Measurements from ENCODE around the gene SLC10A6.

Gene SLC10A6

DNA sequence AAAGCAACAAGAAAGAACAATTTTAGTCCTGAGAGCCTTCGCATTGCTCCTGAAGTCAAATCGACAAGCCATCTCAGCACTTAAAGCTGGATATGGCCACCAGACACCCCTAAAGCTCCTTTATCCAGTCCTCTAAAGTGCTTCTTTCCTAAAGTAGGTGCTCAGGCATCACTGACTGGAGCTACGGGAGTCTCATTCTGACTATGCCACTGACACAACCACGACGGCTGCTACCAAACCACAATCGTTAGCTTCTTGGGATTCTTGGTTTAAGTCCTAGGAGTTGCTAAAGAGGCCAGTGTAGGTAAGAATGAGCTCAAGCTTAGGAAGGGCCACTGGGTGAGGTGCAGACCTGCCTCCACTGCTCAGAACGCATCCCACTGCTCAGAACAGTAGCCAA lies 1.0 kb downstream of the SLC10A6 start:
- no peak for DNase-seq (ENCODE audit: low spot score)

DNA sequence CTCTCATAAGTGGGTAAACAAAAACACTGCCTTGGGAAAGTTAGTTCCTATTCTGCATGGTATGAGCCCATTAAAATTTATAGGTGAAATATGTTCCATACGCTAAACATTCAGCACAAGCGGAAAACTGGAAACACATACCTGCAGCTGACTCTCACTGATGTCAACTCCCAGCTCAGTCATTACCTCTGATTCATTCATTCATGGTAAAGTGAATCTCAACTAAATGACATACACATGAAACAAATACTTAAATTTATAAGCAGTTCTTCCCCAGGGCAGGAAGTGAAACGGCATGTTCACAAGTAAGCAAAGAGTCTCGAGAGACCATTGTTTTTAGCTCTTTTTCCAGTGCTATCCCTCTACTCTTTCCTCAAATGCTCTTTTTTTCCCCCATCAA lies 1.6 kb downstream of the SLC10A6 start:
- no peak for DNase-seq (ENCODE audit: low spot score)

DNA sequence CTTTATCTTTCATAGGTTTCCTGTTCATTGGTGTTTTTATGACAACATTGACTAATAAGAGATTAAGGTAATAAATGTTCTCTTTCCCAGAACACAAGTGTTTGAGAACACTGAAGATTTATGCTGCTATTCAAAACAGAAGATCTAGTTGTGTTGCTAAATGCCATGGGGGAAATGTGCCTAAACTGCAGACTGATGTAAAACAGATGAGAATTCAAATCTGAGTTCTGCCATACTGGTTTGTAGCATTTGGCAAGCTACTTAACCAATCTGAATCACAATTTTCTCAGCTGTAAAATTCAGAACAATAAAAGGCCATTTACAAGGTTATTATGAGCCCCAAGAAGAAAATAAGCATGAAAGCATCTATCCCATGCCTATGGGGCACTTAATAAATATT lies 2.3 kb downstream of the SLC10A6 start:
- no peak for DNase-seq (ENCODE audit: low spot score)

DNA sequence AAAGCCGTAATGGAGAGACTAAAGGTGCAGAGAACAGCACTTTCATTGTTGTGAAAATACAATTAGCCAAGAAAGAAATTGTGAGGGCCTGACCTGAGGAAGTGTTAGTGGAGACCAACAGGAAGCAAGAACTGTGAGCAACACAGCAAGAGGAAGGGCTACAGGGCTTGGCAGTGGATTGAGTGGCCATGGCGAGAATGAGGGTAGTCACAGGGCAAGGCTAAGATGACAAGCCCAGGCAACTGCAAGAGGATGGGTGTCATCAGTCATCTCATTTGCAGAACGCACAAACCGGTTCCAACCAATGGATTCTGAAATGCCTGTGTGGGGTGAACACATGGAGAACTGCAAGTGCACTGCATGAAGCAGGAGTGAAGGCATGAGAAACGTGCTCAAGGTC lies 3.6 kb downstream of the SLC10A6 start:
- no peak for DNase-seq (ENCODE audit: low spot score)

DNA sequence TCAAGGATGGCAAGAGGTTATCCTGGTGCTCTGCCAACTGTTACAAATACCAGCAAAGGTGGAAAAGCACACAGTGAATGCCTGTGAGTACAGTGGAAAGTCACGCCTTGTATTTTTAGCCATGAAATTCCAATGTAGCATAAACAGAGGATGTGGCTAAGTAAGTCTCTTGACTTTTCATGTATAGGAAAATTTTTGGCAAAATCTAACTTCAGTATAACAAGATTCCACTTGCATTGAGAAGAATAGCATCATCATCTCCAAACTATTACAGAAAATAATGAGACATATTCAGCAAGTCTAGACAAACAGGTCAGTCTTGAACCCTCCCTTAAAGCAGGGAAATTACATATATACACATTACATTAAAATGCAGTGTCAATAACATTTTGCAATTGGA lies 7.9 kb downstream of the SLC10A6 start:
- no peak for DNase-seq (ENCODE audit: low spot score)

DNA sequence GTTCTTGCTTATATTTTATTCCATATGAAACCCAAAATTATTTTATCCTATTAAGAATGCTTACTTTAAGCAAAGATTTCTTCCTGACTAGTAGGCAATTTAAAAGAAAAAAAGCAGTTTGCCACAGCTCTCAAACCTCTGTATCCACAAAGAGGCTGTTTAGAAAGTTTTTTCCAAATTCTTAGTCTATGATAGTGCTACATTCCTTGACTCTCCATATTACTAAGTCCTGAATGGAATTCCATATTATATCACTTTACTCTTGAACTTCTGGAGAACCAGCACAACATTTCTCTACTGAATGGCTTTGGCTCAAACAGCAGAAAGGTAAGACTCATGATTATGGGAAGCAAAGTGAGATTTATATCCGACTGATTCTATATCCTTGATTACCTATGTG lies 8.3 kb downstream of the SLC10A6 start:
- DNase-seq (ENCODE audit: low spot score): no peak

DNA sequence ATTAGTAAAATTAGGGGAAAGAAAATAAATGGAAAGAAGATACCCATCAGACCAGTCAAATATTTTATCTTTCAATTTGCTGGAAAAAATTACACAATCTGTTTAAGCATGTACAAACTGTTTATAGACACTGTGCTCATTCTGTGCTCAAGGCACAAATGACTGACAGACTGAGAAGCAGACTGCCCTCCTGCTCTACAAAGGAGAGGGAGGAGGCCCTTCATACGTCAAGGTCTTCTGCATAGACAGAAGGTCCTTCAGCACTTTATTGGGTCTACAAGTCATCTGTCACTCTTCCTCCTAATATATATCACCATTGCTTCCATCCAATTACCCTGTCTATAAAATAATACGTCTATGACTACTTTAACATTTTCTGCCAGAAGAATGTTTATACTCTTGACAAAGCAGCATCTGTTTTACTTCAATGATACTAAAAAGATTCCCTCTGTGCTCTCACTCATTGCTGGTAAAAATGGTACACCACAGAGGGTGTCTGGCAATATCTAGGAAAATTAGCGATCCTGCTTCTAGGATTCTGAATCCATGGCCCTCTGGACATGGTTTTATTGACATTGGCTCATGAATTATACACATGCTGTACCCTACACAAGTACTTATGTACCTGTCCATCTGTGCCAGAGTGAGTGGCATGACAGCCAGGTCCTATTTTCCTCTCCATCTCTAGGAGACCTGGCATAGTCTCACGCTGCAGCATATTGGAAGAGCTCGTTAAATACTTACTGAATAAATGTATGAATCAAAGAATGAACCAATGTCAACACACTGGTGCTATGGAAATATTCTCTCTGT lies 11.3 kb downstream of the SLC10A6 start:
- no peak for DNase-seq (ENCODE audit: low spot score)

DNA sequence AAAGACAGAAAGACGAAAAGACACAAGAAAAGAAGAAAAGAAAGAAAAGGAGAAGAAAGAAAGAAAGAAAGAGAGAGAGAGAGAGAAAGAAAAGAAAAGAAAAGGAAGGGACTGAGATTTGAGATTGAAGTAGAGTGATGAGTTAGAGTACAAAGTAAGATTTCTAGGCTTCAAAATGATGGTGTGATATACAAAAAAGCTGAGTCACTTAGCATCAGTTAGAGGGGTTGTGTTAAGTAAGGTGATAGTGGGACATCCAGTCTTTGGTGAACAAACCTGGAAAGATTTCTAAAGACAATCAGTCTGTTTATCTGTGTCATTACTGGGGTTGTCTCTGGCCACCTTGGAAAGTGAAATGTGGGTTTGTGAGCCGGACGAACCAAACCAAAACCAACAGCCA lies 13.5 kb downstream of the SLC10A6 start:
- DNase-seq (ENCODE audit: low spot score): no peak

DNA sequence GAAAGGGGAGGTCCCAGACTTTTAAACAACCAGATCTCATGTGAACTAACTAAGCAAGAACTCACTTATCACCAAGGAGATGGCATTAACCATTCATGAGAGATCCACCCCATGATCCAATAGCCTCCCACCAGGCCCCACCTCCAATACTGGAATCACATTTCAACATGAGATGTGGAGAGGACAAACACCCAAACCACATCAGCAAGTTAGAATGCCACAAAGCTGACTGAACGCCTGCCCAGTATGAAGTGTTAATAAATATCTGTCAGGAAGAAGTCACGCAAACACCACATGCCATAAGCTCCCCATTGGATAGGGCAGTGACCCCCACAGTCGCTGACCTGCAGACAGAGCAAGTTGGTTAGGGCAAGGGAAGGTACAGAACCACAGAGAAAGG lies 14.3 kb downstream of the SLC10A6 start:
- no peak for DNase-seq (ENCODE audit: low spot score)

DNA sequence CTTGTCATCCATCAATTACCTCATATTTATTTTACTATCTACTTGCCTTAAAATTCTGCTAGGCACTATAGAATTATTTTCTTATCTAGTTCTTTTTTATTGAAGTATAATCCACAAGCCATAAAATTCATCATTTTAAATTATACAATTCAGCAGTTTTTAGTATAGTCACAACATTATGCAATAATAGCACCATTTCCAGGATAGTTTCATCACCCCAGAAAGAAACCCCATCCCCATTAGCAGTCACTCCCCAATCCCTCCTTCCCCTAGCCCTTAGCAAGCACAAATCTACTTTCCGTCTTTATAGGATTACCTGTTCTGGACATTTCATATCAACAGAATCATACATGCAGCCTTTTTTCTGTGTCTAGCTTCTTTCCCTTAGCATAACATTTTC lies 15.6 kb downstream of the SLC10A6 start:
- DNase-seq (ENCODE audit: low spot score): no peak

DNA sequence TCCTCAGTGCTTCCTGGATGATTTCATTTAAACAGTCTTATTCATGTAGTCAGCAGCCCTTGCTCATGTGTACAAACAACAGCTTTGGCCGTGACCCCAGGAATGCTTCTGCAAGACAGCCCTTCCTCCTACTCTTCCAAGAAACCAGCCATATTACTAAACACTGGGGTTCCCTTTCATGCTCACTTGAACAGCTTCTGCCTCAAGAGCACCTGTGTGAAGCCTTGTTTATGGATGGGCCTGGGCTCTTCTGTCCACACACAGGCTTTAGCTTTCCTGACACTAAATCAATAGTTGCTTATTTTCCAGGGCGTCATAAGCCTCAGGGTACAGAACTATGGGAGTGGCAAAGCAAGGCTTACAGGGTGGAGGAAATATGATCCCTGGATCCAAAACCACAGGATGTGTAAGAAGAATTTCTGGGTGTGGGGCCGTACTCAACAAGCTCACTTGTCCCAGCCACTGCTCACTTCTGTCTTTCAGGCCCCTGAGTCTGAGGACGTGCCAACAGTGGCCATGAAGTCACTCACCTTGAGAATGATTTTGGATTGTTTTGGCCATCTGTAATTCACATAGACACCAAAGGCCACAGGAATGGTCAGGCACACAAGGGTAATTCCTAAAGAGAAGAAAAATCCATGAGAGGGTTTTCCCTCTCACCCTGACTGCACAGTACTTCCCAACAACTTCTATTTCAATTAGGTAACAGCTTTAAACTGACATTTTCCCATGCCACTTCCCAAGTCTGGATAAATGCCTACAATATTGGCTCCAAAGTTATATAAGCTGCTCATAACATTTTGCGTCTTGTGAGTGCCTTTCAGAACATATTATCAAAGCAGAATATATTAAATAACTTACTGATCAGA lies 17.7 kb downstream of the SLC10A6 start:
- no peak for DNase-seq (ENCODE audit: low spot score)

DNA sequence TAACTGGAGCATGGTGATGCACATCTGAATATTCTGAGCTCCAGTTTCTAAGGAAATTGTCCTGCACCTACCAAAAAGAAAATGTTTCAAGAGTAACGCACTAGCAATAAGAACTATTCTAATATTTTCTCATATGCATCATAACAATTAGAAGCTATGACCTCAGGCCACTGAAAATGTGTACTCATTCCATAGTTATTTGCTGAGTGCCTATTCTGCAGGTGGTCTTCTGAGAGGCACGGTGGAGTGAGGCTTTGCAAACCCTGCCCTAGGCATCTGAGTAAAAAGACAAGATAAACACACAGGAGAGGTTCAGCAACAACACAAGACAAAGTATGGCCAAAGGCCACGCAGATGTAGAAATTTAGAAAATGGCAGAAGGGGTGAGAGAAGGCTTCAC lies 23.7 kb downstream of the SLC10A6 start:
- DNase-seq (ENCODE audit: low spot score): no peak

DNA sequence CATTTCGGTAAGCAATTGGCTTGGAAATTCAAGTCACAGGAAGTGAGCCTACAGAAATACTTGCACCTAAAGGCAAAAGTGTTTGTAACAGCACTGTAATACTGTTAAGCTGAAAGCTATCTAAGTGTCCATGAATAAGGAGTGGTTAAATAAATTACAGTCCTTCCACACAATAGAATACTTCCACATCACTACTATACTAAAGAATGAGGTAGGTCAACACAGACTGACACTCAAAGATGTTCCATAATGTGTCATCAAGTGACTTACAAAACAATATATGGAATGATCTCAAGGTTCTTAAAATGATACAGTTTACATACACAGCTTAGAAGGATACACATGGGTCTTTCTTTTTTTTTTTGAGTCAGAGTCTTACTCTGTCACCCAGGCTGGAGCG lies 27.0 kb downstream of the SLC10A6 start:
- no peak for DNase-seq (ENCODE audit: low spot score)

DNA sequence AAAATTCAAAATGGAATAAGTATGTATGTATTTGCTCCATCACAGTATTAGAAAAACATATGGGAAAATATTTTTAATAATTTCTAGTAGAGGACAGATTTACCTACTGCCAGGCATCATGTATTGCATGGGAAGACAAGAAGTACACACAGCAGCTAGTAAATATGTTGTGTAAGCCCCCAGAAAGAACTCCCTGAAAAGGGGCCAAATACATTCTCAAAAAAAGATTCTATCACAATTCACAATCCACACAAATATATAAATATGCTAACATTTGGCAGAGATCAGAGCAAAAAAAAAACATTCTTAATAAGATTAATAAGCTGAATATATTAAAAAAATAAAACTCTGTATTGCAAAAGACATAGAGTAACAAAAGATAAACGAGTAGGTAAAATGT lies 28.0 kb downstream of the SLC10A6 start:
- DNase-seq (ENCODE audit: low spot score): no peak

DNA sequence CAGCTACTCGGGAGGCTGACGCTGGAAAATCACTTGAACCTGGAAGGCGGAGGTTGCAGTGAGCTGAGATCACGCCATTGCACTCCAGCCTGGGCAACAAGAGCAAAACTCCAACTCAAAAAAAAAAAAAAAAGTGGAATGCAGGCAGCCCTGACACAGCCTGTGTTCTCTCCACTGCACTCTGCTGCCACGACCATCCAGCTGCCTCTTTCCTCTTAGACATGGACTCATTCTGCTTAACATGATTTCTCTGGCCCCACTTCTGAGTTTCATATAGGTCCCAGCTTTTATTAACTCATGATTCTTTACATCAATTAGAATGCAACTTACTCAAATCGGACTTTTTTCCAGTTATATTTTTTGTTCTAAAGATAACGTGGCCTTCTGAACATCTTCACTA lies 29.6 kb downstream of the SLC10A6 start:
- no peak for DNase-seq (ENCODE audit: low spot score)

DNA sequence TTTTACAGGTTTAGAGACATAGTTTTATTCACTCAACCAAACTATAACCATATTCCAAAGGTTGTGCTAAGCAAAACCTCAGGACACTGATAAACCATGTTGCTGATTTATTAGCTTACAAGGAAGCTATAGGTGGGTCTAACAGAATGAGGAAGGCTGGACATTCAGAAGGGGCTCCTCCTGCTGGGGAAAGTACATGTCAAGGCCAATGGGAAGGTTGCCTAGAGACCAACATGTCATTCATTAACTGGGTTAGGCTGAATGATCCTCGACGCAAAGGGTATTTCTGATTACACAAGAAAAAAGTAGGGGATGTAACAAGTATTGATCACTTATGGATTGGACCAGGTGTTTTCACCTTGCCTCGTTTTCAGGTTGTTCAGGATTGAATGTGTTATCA lies 30.3 kb downstream of the SLC10A6 start:
- DNase-seq (ENCODE audit: low spot score): no peak

DNA sequence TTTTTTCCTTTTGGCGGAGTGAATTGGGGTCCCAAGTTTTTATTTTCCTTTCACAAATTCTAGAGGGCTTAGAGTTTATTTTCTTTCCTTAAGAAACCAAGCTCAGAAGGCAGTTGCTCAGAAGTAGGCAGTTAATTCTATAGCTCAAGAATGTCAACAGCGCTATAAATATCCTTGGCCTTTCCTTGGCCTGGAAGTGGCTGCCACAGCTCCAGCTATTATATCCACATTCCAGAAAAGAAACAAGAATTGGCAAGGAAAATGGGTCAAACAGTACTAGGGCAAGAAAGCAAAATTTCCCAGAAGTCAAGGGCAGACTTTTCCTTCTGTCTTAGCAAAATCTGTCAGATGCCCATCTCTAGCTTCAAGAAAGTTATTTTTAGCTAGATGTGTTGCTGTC lies 31.0 kb downstream of the SLC10A6 start:
- DNase-seq (ENCODE audit: low spot score): no peak

DNA sequence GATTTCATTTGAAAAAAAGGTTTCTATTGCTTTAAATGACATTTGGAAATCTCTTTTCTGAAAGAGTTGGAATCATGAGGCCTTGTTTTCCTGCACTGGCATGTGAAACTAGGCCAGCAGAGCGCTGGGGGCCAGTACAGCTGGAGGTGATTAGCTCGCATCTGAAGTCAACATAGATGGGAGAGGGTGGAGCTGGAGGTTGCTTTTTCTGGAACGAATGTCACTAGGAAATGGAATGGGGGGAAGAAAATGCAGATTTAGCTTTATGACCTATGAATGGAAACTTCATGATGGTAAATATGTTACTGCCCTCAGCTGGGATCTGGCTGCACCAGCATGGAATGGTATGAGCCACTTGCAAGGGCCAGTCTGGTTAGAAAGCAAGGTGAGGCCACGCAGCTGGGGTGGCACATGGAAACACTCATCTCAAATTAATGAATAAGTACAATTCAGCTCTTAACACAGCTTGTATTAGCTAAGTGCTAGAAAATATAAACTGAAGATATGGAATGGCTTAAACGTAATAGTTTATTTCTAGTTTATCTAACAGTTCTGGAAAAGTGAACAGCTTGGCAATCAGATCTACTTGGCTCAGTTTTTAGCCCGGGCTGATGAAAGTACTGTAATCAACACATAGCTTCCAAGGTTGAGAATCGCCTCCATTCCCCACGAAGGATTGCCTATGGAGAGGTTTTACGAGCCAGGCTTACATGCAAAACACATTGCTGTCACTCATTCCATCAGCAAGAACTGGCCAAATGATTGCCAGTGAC lies 32.5 kb downstream of the SLC10A6 start:
- no peak for DNase-seq (ENCODE audit: low spot score)

DNA sequence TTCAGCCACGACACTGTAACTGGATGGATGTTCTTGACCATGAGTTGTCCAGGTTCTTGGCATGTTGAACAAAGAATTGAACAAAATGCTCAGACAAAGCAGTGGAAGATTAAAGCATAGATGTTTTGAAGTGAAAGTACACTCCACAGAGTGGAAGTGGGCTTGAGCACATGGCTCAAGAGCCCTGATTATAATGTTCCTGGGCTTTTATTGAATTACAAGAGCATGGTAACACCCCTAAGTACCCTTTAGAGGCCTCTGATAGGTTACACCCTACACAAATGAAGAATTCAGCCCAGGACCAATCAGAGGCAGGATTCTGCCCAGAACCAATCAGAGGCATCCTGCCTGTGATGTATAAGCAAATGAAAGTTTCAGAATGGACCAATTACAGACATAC lies 33.5 kb downstream of the SLC10A6 start:
- no peak for DNase-seq (ENCODE audit: low spot score)

DNA sequence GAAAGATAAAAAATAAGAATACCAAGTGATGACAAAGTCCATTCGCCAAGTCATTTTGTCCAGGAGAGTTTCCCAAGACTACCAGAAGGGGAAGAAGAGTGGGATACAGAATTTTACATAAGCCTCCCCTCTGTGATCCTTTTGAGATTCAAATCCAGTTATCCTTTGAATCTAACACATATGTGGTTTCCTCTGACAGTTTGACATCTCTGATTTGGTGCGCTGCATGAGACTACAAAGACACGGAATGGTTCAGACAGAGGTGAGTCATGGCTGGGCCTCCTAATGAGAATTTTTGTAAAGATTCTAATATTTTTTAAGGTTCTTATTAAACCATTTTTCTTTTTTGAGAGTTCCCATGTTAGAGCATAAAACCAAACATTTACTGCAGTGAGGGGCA lies 38.3 kb downstream of the SLC10A6 start:
- no peak for DNase-seq (ENCODE audit: low spot score)

DNA sequence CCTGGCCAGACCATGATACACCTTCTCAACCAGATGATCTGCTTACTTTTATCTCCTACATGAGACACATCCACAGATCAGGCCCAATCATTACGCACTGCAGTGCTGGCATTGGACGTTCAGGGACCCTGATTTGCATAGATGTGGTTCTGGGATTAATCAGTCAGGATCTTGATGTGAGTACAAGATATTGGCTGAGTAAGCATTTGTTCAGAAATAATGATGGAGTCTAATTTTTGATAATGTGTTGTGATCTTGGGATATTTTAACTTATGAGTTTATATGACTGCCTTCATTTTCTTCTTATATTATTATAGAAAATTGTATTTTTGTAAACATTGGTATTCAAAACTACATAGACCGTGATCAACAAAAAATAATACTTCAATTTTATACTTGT lies 39.4 kb downstream of the SLC10A6 start:
- DNase-seq (ENCODE audit: low spot score): no peak

DNA sequence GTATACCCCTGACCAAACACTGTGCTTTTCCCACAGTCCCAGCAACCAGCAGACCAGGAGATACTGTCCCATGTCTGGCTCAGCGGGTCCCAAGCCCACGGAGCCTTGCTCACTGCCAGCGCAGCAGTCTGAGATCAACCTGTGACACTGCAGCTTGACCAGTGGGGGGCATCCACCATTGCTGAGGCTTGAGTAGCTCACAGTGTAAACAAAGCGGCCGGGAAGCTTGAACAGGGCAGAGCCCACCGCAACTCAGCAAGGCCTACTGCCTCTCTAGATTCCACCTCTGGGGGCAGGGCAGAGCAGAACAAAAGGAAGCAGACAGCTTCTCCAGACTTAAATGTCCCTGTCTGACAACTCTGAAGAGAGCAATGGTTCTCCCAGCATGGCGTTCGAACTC lies 58.1 kb downstream of the SLC10A6 start:
- DNase-seq (ENCODE audit: low spot score): no peak

DNA sequence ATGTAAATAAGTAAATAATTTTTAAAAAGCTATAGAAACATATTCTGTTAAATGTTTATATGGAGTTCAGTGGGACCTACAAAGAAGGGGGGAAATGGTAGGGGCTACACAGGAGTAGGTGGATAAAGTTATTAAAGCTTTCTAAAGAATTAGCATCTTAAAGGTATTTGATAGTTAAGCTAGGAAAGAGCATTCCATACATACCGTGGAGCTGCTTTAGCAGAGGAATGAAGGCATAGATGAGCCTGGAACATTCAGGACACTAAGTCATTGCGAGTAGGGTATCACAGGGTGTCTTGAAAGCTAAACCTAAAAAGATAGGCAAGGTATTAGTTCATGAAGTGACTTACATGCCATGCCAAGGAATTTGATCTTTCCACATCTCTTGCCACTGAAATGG lies 60.4 kb downstream of the SLC10A6 start:
- DNase-seq (ENCODE audit: low spot score): no peak
